ENCODE results near the gene PAXIP1.

Gene PAXIP1

DNA sequence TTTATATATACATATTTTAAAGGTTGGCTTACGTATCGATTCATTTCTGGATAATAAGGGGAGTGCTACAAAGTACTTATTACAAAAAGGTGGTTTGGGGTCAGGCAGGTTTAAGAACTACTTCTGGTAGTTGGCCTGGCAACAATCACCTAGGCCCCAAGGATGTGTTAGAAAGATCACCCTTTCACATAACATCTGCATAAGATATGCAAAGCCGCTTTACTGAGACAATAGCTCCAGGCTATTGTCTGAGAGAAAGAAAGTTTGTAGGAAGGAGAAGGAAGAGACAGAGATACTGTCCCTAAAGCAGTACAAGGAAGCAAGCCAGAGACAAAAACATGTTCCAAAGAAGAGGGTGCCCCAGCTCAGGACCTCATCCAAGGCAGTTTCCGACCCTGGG, 6.2 kb downstream of the PAXIP1 start:
- no peak for DNase-seq (ENCODE audit: low read depth)

DNA sequence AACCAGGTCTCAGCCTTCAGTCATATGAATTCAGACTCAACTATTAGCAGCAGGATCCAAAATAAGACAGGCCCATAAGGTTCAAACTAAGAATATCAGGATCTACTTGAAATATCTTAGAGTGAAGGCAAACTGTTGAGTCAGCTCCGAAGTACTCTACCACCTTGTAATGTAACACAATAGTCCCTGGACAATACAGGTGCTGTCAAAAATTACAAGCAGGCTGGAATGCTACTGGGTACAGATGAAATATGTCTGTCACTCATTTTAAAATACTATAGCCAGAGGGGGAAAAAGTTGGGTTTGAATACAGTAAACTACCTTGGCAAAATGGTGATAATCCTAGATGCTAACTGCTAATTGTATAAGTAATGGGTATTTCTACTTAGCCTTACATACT, 6.8 kb downstream of the PAXIP1 start:
- DNase-seq (ENCODE audit: low read depth), result no peak

DNA sequence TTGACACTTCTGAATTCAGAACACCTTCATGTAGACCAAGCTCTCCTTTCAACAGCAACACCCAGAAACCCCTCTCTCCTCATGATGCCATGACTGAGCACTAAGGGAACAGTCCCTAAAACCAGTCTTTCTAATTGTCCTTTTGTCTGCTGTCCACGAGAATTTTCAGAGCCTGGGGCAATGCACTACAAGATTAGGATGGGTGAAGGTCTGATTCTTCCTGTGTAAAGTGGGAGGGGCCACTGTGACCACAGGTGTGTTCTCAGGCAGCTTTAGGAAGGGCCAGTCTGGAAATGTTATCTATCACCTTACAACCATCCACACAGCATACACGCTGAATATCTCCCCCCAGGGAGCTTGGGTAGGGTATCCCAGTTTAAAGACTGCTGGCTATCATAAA, 7.9 kb downstream of the PAXIP1 start:
- DNase-seq (ENCODE audit: low read depth), result no peak

DNA sequence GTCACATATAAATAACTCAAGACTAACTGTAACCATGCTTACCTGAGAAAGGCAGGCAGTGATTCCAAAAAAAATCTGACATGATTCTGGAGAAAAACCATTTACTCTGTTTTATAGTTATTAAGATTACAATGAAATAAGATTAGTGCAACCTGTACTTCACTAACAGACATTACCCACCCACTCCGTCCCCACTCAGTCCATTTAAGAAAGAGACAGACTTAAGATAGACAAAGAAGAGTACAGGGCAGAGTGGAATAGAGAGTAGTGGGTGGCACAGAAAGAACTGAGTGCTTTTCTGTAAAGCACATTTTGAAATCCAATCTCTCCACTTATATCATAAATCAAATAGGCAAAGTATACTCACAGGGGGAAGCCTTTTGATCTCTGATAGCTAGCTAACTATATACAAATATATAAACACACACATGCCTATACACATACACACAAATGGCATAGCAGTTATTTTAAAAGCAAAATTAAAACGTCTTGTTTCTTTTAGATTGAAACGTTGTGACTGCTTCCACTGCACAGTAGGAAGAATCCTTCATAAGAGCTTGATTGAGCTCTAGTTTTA, 11.9 kb downstream of the PAXIP1 start:
- DNase-seq (ENCODE audit: low read depth), result no peak

DNA sequence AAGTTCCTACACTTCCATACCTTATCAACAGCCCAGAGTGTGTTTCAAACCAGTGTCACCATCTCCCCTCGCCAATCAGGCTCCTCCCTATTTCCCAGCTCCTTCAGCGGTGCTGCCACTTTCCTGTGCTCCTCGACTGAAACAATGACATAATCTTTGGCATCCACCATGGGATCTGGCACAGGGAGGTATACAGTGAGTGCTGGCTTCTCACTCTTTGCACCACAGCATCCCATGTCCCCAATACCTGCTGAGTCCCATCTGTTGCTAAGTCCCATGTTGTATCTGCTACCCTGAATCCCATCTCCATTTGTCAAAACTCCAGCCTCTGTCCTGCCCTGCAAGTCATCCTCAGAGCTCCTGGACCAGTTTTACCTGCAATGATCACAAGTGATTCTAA, 15.4 kb downstream of the PAXIP1 start:
- DNase-seq (ENCODE audit: low read depth), result no peak

DNA sequence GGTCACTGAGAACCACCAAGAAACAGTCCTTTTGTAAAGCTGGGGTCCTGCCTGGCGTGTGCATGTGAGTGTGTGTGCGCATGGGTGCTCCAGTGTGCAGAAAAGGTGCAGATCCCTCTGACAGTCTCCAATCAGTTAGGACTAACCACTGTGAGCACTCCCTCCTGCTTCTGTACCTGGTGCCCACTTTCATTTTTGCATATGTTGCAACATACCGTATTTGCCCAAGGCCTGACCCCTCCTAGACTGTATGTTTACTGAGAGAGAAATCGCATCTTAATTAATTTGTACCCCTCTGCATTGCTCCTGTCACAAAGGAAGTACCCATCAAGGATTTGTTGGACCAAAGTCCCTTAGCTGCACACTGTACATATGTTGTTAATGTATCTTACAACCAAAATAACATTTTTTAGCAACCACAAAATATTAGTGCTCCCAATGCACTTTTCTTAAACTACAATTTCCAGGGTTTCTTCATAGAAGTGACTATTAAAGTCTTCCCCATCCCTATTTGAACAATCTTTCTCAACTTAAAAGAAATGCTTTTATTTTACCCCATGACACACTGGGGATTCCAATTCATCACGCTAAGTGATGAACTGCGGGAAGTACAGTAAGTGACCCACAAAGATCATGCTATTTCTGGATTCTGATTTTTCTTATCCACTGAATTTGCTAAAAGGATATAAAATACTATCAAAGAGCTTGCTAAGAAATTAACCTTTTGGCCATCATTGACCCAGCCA, 16.6 kb downstream of the PAXIP1 start:
- DNase-seq (ENCODE audit: low read depth), result no peak

DNA sequence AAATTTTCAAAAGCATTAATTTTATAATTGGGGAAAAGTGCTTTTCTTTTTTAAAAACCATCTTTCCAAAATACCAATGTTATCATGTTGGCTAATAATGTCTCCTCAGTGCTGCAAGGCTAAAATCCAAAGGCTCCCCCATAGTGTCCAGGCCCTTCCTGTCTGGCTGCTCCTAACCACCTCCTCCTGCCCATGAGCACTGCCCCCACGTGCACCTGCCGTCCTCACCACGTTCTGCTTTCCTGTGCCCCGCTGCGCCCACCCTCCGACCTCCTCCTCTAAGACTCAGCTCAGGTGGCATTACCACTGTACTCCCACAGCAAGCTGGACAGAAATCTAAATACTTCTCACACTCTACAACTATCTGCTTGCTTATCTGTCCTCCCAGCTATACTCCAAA, 17.7 kb downstream of the PAXIP1 start:
- DNase-seq (ENCODE audit: low read depth), result no peak

DNA sequence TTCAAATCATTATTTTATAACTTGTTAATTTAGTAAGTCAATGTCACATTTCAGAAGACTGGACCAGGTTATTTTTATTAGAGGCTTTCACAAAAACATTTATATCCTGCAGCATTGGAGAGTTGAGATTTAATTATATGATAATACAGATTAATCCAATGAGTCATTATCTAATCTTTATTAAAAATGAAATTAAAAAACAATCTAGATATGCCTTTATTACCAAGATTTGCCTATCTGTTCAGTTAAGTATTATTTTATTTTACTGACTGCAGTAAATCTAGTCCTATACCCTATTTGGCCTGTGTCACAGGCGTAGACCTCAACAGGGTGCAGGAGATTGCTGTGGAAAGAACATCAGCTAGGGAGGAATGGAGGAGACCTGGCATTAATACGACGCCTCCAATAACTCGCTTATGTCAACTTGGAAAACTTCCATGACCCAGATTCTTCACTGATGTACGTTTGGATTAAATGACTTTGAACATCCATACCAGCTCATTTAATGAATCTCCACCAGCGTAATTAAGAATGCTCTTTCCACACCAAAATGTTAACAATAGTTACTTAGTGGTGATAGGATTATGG, 18.2 kb downstream of the PAXIP1 start:
- no peak for DNase-seq (ENCODE audit: low read depth)

DNA sequence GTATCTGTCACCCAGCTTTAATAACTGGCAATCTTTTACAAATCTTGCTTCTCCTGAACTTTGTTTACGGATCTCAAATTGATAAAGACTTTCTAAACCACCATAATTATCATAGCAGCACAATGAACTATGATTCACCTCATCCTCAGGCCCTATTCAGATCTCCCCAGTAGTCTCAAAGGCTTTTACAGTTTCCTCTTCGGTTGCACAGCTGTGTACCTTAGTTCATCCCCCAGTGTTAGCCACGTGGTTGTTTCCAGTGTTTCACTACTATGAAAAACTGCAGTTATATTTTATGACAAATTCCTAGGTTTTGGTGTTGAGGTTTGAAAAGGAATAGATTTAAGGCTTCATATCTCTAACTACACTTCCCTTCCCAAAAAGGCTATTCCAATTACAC, 24.9 kb downstream of the PAXIP1 start:
- DNase-seq (ENCODE audit: low read depth), result no peak

DNA sequence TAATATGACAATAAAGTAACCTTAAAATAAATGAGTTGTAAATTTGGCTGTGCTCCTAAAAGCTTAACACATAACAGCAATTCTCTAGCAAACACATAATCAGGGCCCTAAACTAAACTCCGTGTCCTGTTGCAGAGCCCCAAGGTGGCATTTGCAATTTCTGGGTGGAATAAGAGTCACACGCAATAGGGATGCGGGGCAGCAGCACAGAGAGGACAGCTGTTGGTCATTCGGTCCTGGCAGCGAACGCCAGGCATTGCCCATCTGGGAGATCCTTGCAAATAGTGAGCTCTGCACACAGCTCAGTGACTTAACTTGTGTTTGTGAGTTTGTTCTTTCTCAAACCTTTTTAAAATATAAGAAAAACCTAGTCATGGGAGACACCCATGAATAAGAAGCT, 25.7 kb downstream of the PAXIP1 start:
- no peak for DNase-seq (ENCODE audit: low read depth)

DNA sequence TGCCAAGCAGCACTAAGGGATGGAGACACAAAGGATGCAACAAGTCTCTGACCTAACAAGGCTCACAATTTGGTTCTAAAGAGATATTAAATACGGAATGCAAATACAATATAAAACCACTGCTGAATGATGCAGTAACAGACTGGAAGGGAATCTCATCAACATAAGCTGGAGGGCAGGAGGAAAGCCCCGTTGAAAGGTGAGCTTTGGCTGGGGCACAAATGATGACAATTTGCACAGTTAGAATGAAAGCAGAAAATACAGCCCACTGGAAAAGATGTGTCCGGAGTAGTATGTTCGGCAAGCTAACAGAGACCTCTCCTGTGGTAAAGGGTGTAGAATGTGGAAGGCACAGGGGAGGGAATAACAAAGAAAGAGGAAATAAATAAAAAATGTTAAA, 26.1 kb downstream of the PAXIP1 start:
- no peak for DNase-seq (ENCODE audit: low read depth)

DNA sequence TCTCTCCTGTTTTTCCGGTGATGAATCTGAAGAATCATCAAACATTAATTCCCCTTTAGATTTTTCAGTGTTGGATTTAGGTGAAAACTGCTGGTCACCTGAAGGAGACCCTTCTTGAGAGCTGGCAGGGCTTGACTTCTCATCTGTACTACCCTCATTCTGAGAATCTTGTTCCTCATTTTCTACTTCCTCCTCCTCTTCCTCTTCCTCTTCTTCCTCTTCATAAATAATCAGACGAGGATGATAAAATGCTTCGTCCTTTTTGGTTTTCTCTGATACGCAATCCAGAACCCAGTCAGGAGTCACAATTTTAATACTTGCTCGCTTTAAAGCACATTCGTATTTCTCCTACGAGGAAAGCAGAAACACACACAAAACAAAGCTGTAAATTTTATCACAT, 26.9 kb downstream of the PAXIP1 start:
- DNase-seq (ENCODE audit: low read depth), result no peak

DNA sequence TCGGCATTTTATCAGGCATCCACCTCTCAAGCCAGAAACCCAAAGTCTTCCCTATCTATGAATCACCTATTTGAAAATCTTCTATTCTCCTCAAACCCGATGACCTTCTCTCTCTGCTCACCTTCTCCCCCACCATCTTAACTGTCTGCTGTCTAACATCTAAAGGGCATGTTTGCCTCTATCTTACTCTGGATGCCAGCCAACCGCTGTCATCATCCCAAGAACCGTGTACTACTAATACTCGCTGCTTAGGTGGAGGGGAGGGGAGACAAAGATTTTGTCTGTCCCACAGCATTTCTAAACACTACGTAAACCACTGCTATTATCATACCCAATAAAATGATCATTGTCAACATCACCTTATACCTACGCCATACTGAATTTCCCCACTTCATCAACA, 29.5 kb downstream of the PAXIP1 start:
- no peak for DNase-seq (ENCODE audit: low read depth)

DNA sequence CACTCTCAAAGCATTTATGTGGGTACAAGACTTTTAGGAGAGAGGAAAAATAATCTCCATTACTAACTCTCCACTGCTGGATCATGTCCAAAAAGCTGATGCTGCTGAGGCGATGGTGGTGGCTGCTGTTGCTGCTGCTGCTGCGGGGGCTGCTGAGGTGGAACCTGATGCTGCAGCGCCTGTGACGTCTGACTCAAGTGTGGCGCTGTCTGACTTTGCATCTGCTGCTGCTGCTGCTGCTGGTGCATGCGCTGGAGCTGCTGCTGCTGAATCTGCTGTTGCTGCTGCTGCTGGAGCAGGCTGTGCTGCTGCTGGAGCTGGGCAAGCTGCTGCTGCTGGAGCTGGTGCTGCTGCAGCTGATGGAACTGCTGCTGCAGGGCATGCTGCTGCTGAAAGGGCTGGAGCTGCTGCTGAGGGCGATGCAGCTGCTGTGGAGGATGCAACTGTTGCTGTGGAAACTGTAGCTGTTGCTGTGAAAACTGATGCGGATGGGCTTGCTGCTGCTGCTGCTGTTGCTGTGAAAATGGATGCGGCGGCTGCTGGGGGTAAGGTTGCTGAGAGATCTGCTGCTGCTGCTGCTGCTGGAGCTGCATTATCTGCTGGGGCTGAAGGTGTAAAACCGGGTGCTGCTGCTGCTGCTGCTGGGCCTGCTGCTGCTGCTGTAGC, 34.5 kb downstream of the PAXIP1 start:
- no peak for DNase-seq (ENCODE audit: low read depth)

DNA sequence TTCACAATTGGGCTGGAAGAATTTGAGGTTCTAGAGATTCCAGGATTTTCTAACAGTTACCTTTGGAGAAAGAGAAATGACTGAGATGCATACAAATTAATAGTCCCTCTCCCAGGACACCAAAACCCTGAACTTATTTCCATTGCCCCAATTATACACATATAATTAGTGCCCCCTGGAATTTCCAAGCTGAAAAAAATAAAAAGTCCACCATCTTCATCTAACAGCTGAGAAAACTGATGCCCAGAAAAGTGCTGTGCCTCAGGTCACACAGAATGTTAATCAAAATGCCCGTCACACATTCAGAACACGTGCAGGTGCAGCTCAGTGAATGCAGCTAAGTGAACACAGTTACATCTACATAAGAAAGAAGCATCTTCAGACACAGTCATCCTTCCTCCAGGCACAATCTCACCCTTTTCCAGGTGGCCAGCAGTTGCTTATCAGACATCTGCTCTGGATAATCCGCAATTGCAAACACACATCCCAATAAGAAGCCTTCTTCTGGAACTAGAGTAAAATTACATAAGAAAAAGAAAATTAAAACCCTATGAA, 35.4 kb downstream of the PAXIP1 start:
- DNase-seq (ENCODE audit: low read depth), result no peak

DNA sequence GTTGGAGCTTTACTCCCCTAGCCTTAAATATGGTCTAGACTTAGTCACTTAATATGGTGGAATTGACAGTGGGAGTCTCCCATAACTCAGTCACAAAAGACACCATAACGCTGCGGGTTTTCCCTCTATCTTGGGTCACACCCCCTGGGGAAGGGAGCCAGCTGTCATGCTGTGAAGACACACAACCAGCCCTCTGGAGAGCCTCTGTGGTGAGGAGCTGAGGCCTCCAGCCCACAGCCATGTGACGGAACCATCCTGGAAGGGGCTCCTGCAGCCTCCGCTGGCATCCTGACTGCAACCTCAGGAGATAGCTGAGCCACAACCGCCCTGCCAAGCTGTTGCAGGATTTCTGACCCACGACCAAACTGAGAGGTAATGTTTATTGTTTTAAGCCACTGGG, 37.9 kb downstream of the PAXIP1 start:
- DNase-seq (ENCODE audit: low read depth), result no peak

DNA sequence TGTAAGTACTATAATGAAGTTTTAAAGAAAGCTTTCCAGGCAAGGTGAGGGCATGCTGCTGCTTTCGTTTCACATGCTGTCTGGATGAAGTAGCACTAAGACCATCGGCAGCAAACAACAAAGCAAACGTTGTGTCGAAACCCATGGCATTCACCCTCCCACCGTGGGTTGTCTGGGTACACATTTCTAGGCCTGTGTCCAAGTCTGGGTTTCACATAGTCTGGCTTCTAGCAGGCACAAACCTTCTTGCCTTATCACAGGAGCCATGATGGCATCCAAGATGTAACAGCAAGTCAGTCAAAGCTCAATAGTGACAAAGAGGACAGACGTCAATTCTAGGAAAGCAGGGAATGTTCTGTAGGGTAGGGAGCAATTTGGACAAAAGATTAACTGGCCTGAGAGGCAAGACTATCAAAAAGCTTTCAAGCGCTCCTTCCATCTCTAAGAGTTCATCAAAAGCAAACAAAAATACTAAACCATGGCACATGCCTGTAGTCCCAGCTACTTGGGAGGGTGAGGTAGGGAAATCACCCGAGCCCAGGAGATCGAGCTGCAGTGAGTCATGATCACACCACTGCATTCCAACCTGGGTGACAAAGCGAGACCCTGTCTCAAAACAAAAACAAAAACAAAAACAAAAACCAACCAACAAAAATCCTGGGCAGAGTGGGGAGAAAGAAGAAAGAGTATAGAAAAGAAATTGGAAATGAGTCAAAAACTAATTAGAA, 42.7 kb downstream of the PAXIP1 start:
- DNase-seq (ENCODE audit: low read depth), result no peak

DNA sequence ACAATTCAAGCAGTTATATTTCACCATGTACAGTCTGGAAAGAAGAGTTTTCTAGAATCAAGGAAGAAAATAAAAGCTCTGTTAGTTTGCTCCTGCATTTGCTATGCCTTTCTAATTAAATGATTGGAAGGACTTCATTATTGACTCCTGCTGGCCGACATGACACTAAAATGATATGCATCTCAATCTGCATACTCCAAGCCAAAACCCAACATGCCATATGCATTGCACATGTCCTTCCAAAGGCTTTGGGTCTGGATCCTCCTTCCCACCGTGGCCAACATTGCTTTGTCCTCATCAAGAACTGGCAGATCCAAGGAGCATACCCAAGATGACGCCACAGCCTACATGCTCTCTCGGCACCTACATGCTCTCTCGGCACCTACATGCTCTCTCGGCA, 46.5 kb downstream of the PAXIP1 start:
- no peak for DNase-seq (ENCODE audit: low read depth)

DNA sequence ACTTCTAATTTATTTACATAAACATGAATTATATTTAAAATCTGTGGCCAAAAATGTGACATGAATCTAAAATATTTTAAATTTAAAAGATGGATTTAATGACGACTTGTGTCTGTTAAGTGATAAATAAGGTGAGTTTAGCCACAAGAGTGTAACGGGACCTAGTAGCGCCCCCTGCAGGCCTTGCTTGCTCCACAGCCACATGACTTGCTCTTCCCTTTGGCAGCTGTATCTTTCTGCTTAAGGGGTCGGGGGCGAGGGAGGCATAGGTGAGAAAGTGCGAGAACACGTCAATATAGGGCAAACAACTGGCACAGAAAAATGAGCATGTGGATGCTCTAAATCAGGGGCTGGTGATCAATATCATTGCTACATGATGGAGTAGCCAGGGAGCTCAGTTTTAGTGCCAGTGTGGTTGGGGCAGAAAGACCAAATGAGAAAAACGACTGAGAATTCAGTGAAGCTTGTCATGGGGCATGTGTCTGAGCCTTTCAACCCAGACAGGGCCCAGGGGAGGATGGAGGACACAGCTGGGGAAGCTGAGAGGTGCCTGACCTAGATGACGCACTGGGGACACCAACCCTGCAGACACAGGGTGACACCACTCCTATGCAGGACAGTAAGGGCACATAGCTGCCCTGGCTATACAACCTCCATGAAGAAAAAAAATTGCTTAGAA, 49.8 kb downstream of the PAXIP1 start:
- no peak for DNase-seq (ENCODE audit: low read depth)

DNA sequence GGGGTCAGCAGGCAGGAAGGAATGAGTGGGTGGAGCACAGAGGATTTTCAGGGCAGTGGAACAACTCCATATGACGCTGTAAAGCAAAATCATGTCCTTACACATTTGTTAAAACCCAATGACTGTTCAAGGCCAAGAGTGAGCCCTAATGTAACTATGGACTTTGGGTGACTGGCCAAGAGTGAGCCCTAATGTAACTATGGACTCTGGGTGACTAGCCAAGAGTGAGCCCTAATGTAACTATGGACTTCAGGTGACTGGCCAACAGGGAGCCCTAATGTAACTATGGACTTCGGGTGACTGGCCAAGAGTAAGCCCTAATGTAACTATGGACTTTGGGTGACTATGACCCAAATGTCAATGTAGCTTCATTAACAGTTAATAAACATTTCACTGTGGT, 52.0 kb downstream of the PAXIP1 start:
- DNase-seq (ENCODE audit: low read depth), result no peak

DNA sequence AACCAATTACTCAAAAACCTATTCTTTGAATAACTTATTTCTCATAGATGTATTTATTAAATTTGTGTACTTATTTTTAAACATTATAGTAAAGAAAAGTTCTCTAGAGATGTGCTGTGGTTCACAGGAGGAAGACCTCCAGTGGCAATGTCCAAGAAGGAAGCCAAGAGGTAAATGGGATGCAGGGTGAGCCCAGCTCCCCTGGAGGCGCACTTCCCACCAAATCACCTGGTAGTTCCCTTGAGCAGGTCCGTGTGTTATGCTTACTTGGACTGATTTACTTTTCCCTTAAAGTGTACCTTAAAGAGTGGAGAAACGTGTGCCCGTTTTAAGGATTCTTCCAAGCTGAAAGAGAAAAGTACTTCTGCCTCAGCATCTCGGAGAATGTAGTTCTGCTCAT, 55.3 kb downstream of the PAXIP1 start:
- DNase-seq (ENCODE audit: low read depth), result no peak

DNA sequence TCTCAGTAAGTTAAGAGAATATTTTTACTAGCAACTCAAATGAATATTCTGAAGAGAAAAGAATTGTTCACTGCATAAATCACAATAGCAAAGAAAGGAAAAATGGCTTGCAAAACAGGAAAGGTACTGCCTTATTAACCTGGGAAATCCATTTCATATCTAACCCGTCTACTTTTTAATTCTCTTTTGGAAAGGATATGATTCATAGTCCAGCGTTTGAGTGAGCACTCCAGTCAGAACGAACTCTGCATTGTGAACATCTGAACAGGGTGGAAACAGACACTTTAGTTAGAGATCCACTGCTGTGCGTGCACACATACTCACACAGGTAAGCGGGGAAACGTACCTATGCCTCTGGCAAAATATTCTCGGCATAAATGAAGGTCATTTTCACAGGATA, 56.8 kb downstream of the PAXIP1 start:
- no peak for DNase-seq (ENCODE audit: low read depth)

Data from HS-27A (cell line).